Skeletal muscle tissue (tissue), 4 donors: ENCODE data around the gene HDAC7. TPM values are rescaled to one million over a fixed set of nuclear protein-coding genes. Genes with fewer than 3 reads are reported as not detected.
A peak's percentile ranks its signal among the peaks of the same experiment; 100 is the strongest.
"Not testable (repeated sequence)": the region's sequence is repeated elsewhere in the genome, so short reads cannot be mapped to it uniquely, and the experiment has no call there.

Experiments used
- H3K27ac ChIP-seq: one replicate; pipeline ENCODE4 v1.7.0; 2013; ENCODE audit warnings: mild to moderate bottlenecking, low read depth, low read length, inconsistent platforms
- H3K27me3 ChIP-seq, 3 donors: one replicate each; pipeline ENCODE4 v1.7.0; 2013; ENCODE audit warnings: low read length in 3 of 3; ENCODE audit not compliant: control insufficient read depth in 3 of 3, insufficient read depth in 3 of 3
- H3K36me3 ChIP-seq, 3 donors: one replicate each; pipeline ENCODE4 v1.7.0; 2013; ENCODE audit warnings: low read length in 3 of 3; ENCODE audit not compliant: control insufficient read depth in 3 of 3, insufficient read depth in 3 of 3
- H3K4me1 ChIP-seq, 3 donors: one replicate each; pipeline ENCODE4 v1.7.0; 2013; ENCODE audit warnings: low read length in 3 of 3, mild to moderate bottlenecking in 3 of 3; ENCODE audit not compliant: control insufficient read depth in 3 of 3, insufficient read depth in 3 of 3
- H3K4me3 ChIP-seq, 3 donors: one replicate each; pipeline ENCODE4 v1.7.0; 2013; ENCODE audit warnings: low read length in 3 of 3
- H3K9ac ChIP-seq, 3 donors: one replicate each; pipeline ENCODE4 v1.7.0; 2013; ENCODE audit warnings: low read length in 3 of 3, mild to moderate bottlenecking in 3 of 3, moderate library complexity in 2 of 3, low read depth in 1 of 3
- H3K9me3 ChIP-seq, 3 donors: one replicate each; pipeline ENCODE4 v1.7.0; 2013; ENCODE audit warnings: low read length in 3 of 3; ENCODE audit not compliant: control insufficient read depth in 3 of 3
- total RNA-seq: library from RNA; depleted of rRNA; stranded (reverse); fragments of >200 nt; gene quantifications from one replicate; pipeline ENCODE4 v1.2.3, GENCODE V29; 2014
- donor health status: Osteomylitis.

The HDAC7 gene
- total RNA-seq, 1 donor from 2014 or later, result 21.4 TPM

DNA sequence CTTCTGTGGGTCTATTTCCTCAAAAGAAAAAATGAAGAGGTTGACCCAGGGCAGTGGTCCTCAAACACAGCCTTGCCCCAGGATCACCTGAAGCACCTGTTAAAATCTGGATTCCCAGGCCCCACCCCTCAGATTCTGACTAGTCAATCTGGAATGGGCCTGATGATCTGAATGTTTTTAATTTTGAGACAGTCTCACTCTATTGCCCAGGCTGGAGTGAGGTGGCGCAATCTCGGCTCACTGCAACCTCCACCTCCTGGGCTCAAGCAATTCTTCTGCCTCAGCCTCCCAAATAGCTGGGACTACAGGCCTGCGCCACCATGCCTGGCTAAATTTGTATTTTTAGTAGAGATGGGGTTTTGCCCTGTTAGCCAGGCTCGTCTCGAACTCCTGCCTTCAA lies 4.3 kb downstream of the HDAC7 start:
- not testable (repeated sequence) for H3K4me3 ChIP-seq, H3K36me3 ChIP-seq, H3K9me3 ChIP-seq, H3K27me3 ChIP-seq, H3K9ac ChIP-seq
- peaks cover 80 to 85% (median 81%) of the 10 kb centered on the region in 3 donors for H3K4me1 ChIP-seq
- peak overlapping the region; percentile 92 for H3K27ac ChIP-seq

DNA sequence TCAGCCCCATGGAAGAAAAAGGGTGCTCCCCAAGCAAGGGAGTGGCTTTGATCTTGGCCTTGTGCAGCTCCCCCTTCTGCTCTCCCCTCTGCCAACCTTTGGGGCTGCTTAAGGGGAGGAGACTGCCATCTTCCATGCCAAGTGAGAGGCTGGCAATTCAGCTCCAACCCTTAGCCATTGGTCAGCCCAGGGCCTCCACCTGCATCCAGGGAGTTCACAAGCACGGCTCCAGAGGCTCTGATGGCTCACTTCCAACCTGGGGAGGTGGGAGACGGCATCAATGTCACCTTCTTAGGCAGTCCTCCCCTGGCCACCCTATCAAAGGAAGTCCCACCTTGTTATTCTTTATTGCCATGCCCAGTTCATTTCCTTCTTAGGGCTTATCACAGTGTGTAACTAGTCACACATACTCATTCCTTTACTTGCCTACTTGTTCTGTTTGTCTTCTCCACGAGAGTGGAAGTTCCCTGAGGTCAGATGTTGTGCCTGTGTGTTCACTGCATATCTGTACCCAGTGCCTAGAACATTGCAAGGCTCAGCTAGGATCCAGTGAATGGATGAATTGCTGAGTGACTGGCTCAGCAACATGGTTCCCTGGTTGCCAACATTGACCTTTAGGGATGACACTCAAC lies 5.0 kb downstream of the HDAC7 start:
- Histone ChIP-seq H3K4me3 (peak overlapping the region; percentile 46 to 70 (median 63)), H3K9ac (peak overlapping the region in 2 of 3 donors; percentile 59 to 87), H3K4me1 (peaks cover 82 to 88% (median 84%) of the 10 kb centered on the region in 3 donors)

DNA sequence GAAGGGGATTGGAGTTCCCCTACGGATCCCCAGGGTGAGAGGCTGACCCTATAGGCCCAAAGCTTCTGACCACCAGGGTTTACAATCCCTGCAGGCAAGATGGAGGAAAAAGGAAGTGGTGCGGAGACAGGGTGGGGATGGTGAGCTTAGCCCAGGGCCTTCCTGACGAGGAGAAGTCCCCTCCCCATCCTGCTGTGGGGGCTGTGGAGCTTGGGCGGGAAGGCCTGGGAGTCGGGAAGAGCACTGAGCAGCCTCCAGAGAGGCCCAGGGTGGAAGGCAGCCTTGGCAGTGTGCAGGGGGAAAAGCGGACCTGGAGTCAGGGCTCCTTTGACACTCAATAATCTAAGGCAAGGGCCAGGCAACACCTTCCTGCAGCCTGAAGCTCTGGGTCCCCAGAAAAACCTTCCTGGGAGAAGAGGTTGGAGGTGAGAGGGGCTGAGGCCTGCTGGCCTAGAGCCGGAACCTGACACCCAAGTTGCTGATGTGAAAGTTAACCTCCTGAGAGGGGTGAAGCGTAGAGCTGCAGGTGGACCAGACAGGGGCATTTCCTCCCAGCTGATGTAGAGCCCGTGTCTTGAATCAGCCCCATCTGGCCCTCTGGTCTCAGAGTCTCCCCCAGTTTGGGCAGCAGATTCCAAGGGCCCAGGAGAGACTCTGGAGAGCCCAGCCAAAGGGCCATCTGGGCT lies 6.0 kb downstream of the HDAC7 start:
- H3K27ac ChIP-seq, result peak overlapping the region; percentile 92
- no peaks in the 10 kb centered on the region for H3K27me3 ChIP-seq
- peaks cover 85 to 90% (median 86%) of the 10 kb centered on the region in 3 donors for H3K4me1 ChIP-seq
- H3K9me3 ChIP-seq, result no peaks in the 10 kb centered on the region
- H3K36me3 ChIP-seq, result peaks cover 0 to 4% (median 4%) of the 10 kb centered on the region in 3 donors
- peak overlapping the region; percentile 73 to 87 (median 86) for H3K9ac ChIP-seq
- peak overlapping the region; percentile 63 to 70 (median 67) for H3K4me3 ChIP-seq

More for the DNA sequence above, 5.0 kb downstream of the HDAC7 start:
- H3K27me3 ChIP-seq, result no peaks in the 10 kb centered on the region
- peaks cover 0 to 4% (median 4%) of the 10 kb centered on the region in 3 donors for H3K36me3 ChIP-seq
- peak overlapping the region; percentile 92 for H3K27ac ChIP-seq
- no peaks in the 10 kb centered on the region for H3K9me3 ChIP-seq

DNA sequence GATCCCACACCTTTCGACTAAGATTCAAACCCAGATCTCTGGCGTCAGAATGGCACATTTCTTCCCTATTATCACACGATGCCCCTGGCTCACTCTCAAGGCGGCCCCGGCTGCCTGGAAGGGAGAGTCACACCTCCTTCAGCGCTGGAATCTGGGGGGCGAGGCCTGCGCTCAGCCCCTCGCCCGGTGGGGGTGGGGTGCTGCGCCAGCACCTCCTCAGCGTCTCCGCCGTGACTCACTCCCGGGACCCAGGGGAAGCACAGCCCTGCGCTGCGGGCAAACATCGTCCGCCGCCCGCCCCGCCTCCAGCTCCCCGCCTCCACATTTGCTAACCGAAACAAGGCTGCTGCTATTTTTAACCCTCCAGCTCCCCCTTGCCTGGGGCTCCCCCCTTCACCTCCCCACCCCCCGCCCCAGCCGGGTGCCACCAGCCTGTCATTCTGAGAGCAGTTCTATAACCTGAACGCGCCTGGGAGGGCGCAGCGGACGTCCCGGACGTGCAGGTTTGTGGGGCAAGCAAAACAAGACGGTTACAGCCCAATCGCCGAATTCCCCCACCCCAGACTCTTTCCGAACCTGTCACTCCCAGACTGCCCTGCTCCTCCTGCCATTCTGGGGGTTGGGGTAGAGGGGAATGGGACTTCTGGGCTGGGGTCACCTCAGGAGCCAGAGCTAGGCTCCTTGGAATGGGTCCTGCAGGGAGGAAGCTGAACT lies 6.7 kb downstream of the HDAC7 start:
- peaks cover 0 to 4% (median 0%) of the 10 kb centered on the region in 3 donors for H3K36me3 ChIP-seq
- peak overlapping the region; percentile 92 for H3K27ac ChIP-seq
- H3K4me1 ChIP-seq, result peaks cover 85 to 90% (median 86%) of the 10 kb centered on the region in 3 donors
- peak overlapping the region; percentile 68 to 81 (median 80) for H3K4me3 ChIP-seq
- no peaks in the 10 kb centered on the region for H3K9me3 ChIP-seq
- H3K27me3 ChIP-seq, result no peaks in the 10 kb centered on the region
- peak overlapping the region; percentile 86 to 91 (median 86) for H3K9ac ChIP-seq

DNA sequence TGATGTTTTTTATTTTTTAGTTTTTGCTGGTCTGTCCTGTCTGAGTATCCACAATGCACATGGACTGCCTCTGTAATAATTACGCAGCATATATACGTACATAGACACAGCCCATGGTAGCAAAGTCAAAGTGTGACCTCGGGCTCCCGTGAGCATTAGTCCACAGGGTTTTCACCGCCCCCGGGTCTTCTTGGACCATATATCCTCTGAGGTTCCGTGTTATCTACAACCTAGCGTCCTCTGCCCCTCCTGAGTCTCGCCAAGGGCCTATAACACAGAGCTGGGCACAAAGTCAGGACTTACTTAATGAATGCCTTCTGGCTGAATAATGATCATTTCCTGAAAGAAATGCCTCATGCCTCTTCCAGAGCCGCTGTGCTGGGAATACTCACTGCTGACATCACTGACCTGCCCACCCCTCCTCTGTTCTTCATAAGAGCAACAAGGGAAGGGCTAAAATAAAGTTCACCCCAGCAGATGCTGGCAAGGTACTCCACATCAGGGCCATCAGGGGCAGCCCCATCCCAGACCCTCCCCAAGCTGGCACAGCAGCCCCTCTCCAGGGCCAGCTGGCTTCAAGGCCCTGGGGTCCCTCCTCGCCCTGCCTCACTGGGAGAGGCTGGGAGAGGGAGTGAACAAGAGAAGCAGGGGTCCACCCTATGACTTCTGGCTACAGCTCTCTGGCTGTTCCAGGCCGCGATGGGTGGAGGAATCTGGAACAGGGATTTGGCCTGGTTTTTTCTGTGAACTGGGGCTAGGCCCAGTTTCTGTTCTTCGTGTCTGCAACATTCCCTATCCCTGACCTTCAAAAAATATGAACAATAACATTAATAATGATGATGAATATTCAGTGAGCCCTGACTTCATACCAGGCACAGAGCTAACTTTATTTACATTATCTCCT lies 7.9 kb downstream of the HDAC7 start:
- H3K27ac ChIP-seq, result peak overlapping the region; percentile 92
- H3K9me3 ChIP-seq, result no peaks in the 10 kb centered on the region
- peak overlapping the region; percentile 68 to 81 (median 80) for H3K4me3 ChIP-seq
- peaks cover 85 to 90% (median 85%) of the 10 kb centered on the region in 3 donors for H3K4me1 ChIP-seq
- H3K36me3 ChIP-seq, result peaks cover 0 to 4% (median 0%) of the 10 kb centered on the region in 3 donors
- peak overlapping the region; percentile 81 to 91 (median 86) for H3K9ac ChIP-seq
- no peaks in the 10 kb centered on the region for H3K27me3 ChIP-seq

DNA sequence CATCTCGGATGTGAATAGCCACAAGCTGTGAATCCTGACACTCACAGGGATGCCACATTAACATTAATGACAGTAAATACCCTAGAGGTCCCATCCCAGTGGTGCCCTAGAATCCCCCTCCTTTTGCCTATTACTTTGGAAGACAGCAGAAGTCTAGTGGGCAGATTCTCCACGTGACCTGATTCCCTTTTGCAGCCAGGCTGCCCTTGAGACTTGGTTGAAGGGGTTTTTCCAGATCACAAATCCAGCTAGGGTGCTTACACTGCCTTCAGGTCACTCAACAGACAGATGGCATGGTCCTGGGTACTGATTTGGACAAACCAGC lies 8.7 kb downstream of the HDAC7 start:
- Histone ChIP-seq H3K9ac (peak overlapping the region in 2 of 3 donors; percentile 18 to 54), H3K27ac (peak overlapping the region; percentile 92), H3K4me1 (peaks cover 85 to 90% (median 87%) of the 10 kb centered on the region in 3 donors), H3K9me3 (no peaks in the 10 kb centered on the region), H3K4me3 (peak overlapping the region in 2 of 3 donors; percentile 1 to 22), H3K36me3 (peaks cover 0 to 4% (median 2%) of the 10 kb centered on the region in 3 donors), H3K27me3 (no peaks in the 10 kb centered on the region)

DNA sequence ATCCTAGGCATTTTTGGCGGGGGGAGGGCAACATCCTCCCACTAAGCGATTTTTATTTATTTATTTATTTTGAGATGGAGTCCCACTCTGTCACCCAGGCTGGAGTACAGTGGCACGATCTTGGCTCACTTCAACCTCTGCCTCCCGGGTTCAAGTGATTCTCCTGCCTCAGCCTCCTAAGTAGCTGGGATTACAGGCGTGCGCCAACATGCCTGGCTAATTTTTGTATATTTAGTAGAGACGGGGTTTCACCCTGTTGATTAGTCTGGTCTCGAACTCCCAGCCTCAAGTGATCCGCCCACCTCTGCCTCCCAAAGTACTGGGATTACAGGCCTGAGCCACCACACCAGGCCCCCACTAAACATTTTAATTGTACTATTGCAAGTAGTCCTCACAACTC lies 10.2 kb downstream of the HDAC7 start:
- not testable (repeated sequence) for H3K27me3 ChIP-seq, H3K36me3 ChIP-seq, H3K27ac ChIP-seq, H3K9me3 ChIP-seq, H3K4me3 ChIP-seq
- Histone ChIP-seq H3K9ac (peak overlapping the region in 1 of 3 donors; percentile 54), H3K4me1 (peaks cover 88 to 94% (median 93%) of the 10 kb centered on the region in 3 donors)

DNA sequence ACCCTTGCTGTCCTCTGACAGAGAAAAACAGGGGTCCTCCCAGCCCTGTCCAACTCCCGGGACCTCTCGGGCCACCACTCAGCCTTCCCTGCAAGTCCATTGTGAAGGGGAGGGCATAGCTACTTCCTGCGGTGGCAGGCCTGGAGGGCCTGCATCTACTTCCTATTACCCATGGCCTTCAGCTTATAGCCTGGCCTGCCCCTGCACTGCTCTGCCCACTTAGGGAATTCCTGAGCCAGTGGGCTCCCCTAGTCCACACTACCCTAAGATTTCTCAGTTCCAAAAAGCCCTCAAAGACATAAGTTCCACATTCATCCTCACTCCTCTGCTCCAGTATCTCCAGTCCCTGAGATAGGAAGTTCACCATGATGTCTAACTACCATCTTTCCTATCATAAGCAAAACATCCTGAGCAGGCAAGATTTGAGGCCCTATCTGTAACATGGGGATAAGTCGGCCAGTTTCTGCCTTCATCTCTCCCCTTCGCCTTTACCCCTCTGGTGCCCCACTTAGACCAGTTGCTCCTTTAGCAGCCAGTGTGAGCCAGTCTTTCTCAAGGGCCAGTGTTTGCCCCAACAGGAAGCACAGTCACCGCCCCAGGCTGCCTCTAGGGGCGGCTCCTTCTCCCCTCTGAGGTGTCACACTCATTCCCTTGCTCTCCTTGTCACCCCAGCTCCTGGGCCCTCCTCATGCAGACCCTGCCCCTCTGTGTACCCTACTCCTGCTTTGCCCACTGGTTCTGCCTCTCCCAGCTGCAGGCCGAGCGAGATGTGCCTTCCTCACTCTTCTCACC lies 10.9 kb downstream of the HDAC7 start:
- peak overlapping the region in 1 of 3 donors; percentile 49 for H3K4me3 ChIP-seq
- peaks cover 88 to 94% (median 93%) of the 10 kb centered on the region in 3 donors for H3K4me1 ChIP-seq
- H3K9ac ChIP-seq, result peak overlapping the region; percentile 8 to 76 (median 68)

More for the DNA sequence above, 10.9 kb downstream of the HDAC7 start:
- no peaks in the 10 kb centered on the region for H3K27me3 ChIP-seq
- H3K27ac ChIP-seq, result peak overlapping the region; percentile 88
- H3K36me3 ChIP-seq, result peaks cover 0 to 4% (median 0%) of the 10 kb centered on the region in 3 donors
- no peaks in the 10 kb centered on the region for H3K9me3 ChIP-seq
